Neural cell (in vitro differentiated cells): Measurements from ENCODE around the gene ACIN1. TPM values are rescaled to one million over a fixed set of nuclear protein-coding genes. Genes with fewer than 3 reads are reported as not detected.

Experiments
- H2AFZ ChIP-seq: fragments of 200-600, 300-800 bp; sonication (generic), shearing (Covaris generic); 2 replicates; pipeline ENCODE4 v1.6.0; 2014; ENCODE audit warnings: low read depth, mild to moderate bottlenecking, antibody characterized with exemption, low read length, moderate library complexity
- H3F3A ChIP-seq: fragments of 200-600 bp; shearing (Covaris generic); 2 replicates; pipeline ENCODE4 v1.6.1; 2016; ENCODE audit warnings: mild to moderate bottlenecking, moderate library complexity, mixed read lengths, antibody characterized with exemption, low read length; ENCODE audit not compliant: insufficient read depth, poor library complexity, severe bottlenecking
- H3K27ac ChIP-seq: fragments of 200-600, 300-800 bp; sonication (generic), shearing (Covaris generic); 2 replicates; pipeline ENCODE4 v1.5.1; 2014; ENCODE audit warnings: mild to moderate bottlenecking, low read length, moderate library complexity
- H3K27me3 ChIP-seq: fragments of 300-800, 200-600 bp; sonication (generic), shearing (Covaris generic); 2 replicates; pipeline ENCODE4 v1.6.0; 2014; ENCODE audit warnings: mild to moderate bottlenecking, low read depth, low read length, moderate library complexity; ENCODE audit not compliant: insufficient read depth
- H3K36me3 ChIP-seq: fragments of 300-800, 200-600 bp; sonication (generic), shearing (Covaris generic); 2 replicates; pipeline ENCODE4 v1.5.1; 2014; ENCODE audit warnings: mild to moderate bottlenecking, antibody characterized with exemption, low read length, moderate library complexity; ENCODE audit not compliant: insufficient read depth
- H3K4me2 ChIP-seq: fragments of 300-800, 200-600 bp; sonication (generic), shearing (Covaris generic); 2 replicates; pipeline ENCODE4 v1.6.0; 2014; ENCODE audit warnings: mild to moderate bottlenecking, low read length
- H3K4me3 ChIP-seq: fragments of 300-800, 200-600 bp; sonication (generic), shearing (Covaris generic); 2 replicates; pipeline ENCODE4 v1.5.1; 2014; ENCODE audit warnings: mild to moderate bottlenecking, low read length, moderate library complexity
- H3K79me2 ChIP-seq: fragments of 200-600 bp; shearing (Covaris generic); replicated peaks from 2 replicates; pipeline ENCODE4 v1.6.0; 2014; ENCODE audit warnings: mild to moderate bottlenecking, low read length, moderate library complexity; ENCODE audit not compliant: insufficient read depth
- H3K9ac ChIP-seq: fragments of 300-800, 200-600 bp; sonication (generic), shearing (Covaris generic); 2 replicates; pipeline ENCODE4 v1.6.1; 2016; ENCODE audit warnings: mild to moderate bottlenecking, low read length, mixed read lengths
- H3K9me2 ChIP-seq: fragments of 200-600 bp; shearing (Covaris generic); 2 replicates; pipeline ENCODE4 v1.6.1; 2016; ENCODE audit warnings: mild to moderate bottlenecking, low read length, mixed read lengths; ENCODE audit not compliant: insufficient read depth
- H3K9me3 ChIP-seq: fragments of 200-600, 300-800 bp; sonication (generic), shearing (Covaris generic); 2 replicates; pipeline ENCODE4 v1.6.1; 2016; ENCODE audit warnings: mild to moderate bottlenecking, mixed run types, low read length, moderate library complexity, mixed read lengths
- H4K20me1 ChIP-seq: fragments of 200-600 bp; shearing (Covaris generic); 2 replicates; pipeline ENCODE4 v1.6.1; 2016; ENCODE audit warnings: mild to moderate bottlenecking, mixed run types; ENCODE audit not compliant: insufficient read depth
- CTCF ChIP-seq: fragments of 450-650 bp; IDR thresholded peaks from 2 replicates; pipeline ENCODE4 v1.5.1; 2014; ENCODE audit warnings: antibody characterized with exemption, mild to moderate bottlenecking, moderate library complexity; ENCODE audit not compliant: poor library complexity, severe bottlenecking
- EP300 ChIP-seq: fragments of 450-650 bp; conservative IDR thresholded peaks from 2 replicates; pipeline ENCODE4 v1.6.1; 2014; ENCODE audit warnings: antibody characterized with exemption, mild to moderate bottlenecking, moderate library complexity; ENCODE audit not compliant: poor library complexity, severe bottlenecking
- EZH2 ChIP-seq: fragments of 200-600, 300-800 bp; shearing (Covaris generic), sonication (generic); IDR thresholded peaks from 2 replicates; pipeline ENCODE4 v1.6.1; 2014; ENCODE audit warnings: antibody characterized with exemption, low read length, borderline replicate concordance, mild to moderate bottlenecking; ENCODE audit not compliant: insufficient read depth, poor library complexity, severe bottlenecking
- MXI1 ChIP-seq: fragments of 450-650 bp; conservative IDR thresholded peaks from 2 replicates; pipeline ENCODE4 v1.6.1; 2014; ENCODE audit warnings: antibody characterized with exemption, mild to moderate bottlenecking; ENCODE audit not compliant: poor library complexity, severe bottlenecking
- POLR2AphosphoS5 ChIP-seq: IDR thresholded peaks from 2 replicates; pipeline ENCODE4 v1.6.1; 2012
- RAD21 ChIP-seq: fragments of 450-650 bp; conservative IDR thresholded peaks from 2 replicates; pipeline ENCODE4 v1.6.1; 2014; ENCODE audit warnings: antibody characterized with exemption, mild to moderate bottlenecking, moderate library complexity
- REST ChIP-seq: IDR thresholded peaks from 2 replicates; pipeline ENCODE4 v1.6.1; 2012; ENCODE audit warnings: borderline replicate concordance
- SMC3 ChIP-seq: fragments of 450-650 bp; conservative IDR thresholded peaks from 2 replicates; pipeline ENCODE4 v1.6.1; 2014; ENCODE audit warnings: antibody characterized with exemption, mild to moderate bottlenecking, moderate library complexity; ENCODE audit not compliant: poor library complexity
- TAF1 ChIP-seq: IDR thresholded peaks from 2 replicates; pipeline ENCODE4 v1.6.1; 2012; ENCODE audit warnings: low read depth
- polyA plus RNA-seq: library from polyadenylated mRNA; depleted of rRNA; stranded (reverse); fragments of >200 nt; gene quantifications from 2 replicates; pipeline ENCODE4 v1.2.3, GENCODE V29; 2014

Gene ACIN1
- polyA plus RNA-seq, 1 donor from 2014 or later = 143 TPM

GRCh38 chr14:23090254-23090636 is 4.7 kb downstream of the ACIN1 start:
- Histone ChIP-seq H3K9ac (no peak overlapping the region), H3K9me3 (no peaks in the 10 kb centered on the region), H3K9me2 (no peaks in the 10 kb centered on the region), H3K36me3 (no peaks in the 10 kb centered on the region), H3K27ac (no peak overlapping the region), H3K4me3 (no peak overlapping the region), H2AFZ (no peak overlapping the region), H4K20me1 (no peaks in the 10 kb centered on the region), H3F3A (no peaks in the 10 kb centered on the region), H3K79me2 (peaks cover 27% of the 10 kb centered on the region), H3K27me3 (no peaks in the 10 kb centered on the region), H3K4me2 (no peak overlapping the region)
- TF ChIP-seq SMC3 = no peak
- TF ChIP-seq CTCF = no peak
- TF ChIP-seq MXI1 = no peak
- no peak for TF ChIP-seq POLR2AphosphoS5
- no peak for TF ChIP-seq RAD21
- TF ChIP-seq TAF1 = no peak
- TF ChIP-seq EP300 = no peak
- no peak for TF ChIP-seq EZH2
- TF ChIP-seq REST = no peak

- Histone ChIP-seq H3K4me3 (no peak overlapping the region), H3K4me2 (no peak overlapping the region), H3K79me2 (peaks cover 27% of the 10 kb centered on the region)
Observed at GRCh38 chr14:23089498-23090253, 5.3 kb downstream of the ACIN1 start.

More at GRCh38 chr14:23089498-23090253, 5.3 kb downstream of the ACIN1 start:
- Histone ChIP-seq H3K9me3 (no peaks in the 10 kb centered on the region), H3K27me3 (no peaks in the 10 kb centered on the region), H3F3A (no peaks in the 10 kb centered on the region), H3K36me3 (no peaks in the 10 kb centered on the region), H2AFZ (no peak overlapping the region), H3K9me2 (no peaks in the 10 kb centered on the region), H3K27ac (no peak overlapping the region), H4K20me1 (no peaks in the 10 kb centered on the region), H3K9ac (no peak overlapping the region)
- TF ChIP-seq TAF1 (no peak), MXI1 (no peak), POLR2AphosphoS5 (no peak), SMC3 (no peak), CTCF (no peak), EP300 (no peak), RAD21 (no peak), EZH2 (no peak), REST (no peak)
